GM12892 (cell line): Measurements from ENCODE around the gene ADGRL1.
"Not testable (repeated sequence)": the region's sequence is repeated elsewhere in the genome, so short reads cannot be mapped to it uniquely, and the experiment has no call there.

Experiments used
- POLR2A ChIP-seq: IDR thresholded peaks from 2 replicates; pipeline ENCODE4 v1.6.1; 2011; ENCODE audit warnings: low read depth, low read length, control low read depth
- POLR2AphosphoS5 ChIP-seq: IDR thresholded peaks from 2 replicates; pipeline ENCODE4 v1.6.1; 2011; ENCODE audit warnings: low read depth, low read length, control low read depth
- TAF1 ChIP-seq: IDR thresholded peaks from 2 replicates; pipeline ENCODE4 v1.6.1; 2011; ENCODE audit warnings: low read depth, mild to moderate bottlenecking, control low read depth, low read length, borderline replicate concordance

DNA sequence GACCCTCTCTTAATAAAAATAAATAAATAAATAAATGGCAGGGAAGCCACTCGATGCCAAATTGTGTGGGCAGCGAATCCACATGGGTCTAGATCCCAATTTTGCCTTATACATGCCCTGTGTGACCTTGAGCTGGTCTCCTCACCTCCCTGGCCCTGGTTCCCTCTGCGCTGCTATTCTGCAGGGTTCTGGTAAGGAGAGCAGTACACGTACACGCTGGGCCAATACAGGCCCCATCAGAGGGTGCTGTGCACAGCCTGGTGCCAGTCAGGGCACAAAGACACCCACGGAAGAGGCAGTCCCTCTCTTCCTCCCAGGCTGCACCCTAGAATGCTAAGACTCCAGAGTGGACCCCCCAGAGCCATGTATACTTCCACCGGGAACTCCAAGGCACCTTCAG, 17.9 kb downstream of the ADGRL1 start:
- not testable (repeated sequence) for TF ChIP-seq POLR2A, POLR2AphosphoS5, TAF1
